AG04449 (cell line): ENCODE data around the gene TRERF1.

Experiments used
- CTCF ChIA-PET: fragments of 350-600 bp; formaldehyde crosslinking; extraction: SDS; loops from one replicate; lab custom pipeline; 2021; ENCODE audit warnings: antibody characterized with exemption; lab: Yijun Ruan, JAX
- POLR2A ChIA-PET: fragments of 400-600, 350-600 bp; formaldehyde crosslinking; extraction: SDS; loops from one replicate; lab custom pipeline; 2020; ENCODE audit warnings: antibody characterized with exemption, inconsistent platforms; lab: Yijun Ruan, JAX
- DNase-seq: peaks from one replicate; pipeline ENCODE4 v3.0.0-alpha.2; 2010; ENCODE audit warnings: low read depth, low spot score
- H3K4me3 ChIP-seq: 2 replicates; pipeline ENCODE4 v1.5.1; 2011; ENCODE audit warnings: low read depth, mild to moderate bottlenecking, control low read depth, low read length
- CTCF ChIP-seq: IDR thresholded peaks from one replicate; pipeline ENCODE4 v1.5.1; 2011; ENCODE audit warnings: mild to moderate bottlenecking, moderate library complexity, low read length, control low read depth, inconsistent platforms; ENCODE audit not compliant: insufficient read depth; ENCODE audit errors: missing control alignments

Gene TRERF1

GRCh38 chr6:42374018-42374669 is 77.6 kb downstream of the TRERF1 start:
- TF ChIP-seq CTCF: no peak
- no peak overlapping the region for H3K4me3 ChIP-seq
- POLR2A ChIA-PET: interaction anchor here (0.6 kb wide), 1 partner anchor 45 kb away, joined by 3 read pairs; no protein-coding TSS in a partner anchor
- DNase-seq: no peak
- CTCF ChIA-PET: interaction anchor here (0.9 to 1.9 kb wide), 4 partner anchors 7 to 174 kb away, joined by 3 to 5 read pairs (median 4); no protein-coding TSS in a partner anchor

GRCh38 chr6:42372699-42373098 is 79.0 kb downstream of the TRERF1 start:
- no peak for DNase-seq
- POLR2A ChIA-PET: no interaction called here
- no peak overlapping the region for H3K4me3 ChIP-seq
- no peak for TF ChIP-seq CTCF
- CTCF ChIA-PET: interaction anchor here (0.9 to 1.9 kb wide), 3 partner anchors 9 to 175 kb away, joined by 3 to 5 read pairs (median 3); no protein-coding TSS in a partner anchor

GRCh38 chr6:42370323-42370985 is 81.3 kb downstream of the TRERF1 start:
- POLR2A ChIA-PET: no interaction called here
- CTCF ChIA-PET: no interaction called here

GRCh38 chr6:42369568-42369967 is 82.2 kb downstream of the TRERF1 start:
- DNase-seq: no peak
- POLR2A ChIA-PET: no interaction called here
- CTCF ChIA-PET: no interaction called here
- H3K4me3 ChIP-seq: no peak overlapping the region
- TF ChIP-seq CTCF: no peak

More at GRCh38 chr6:42370323-42370985, 81.3 kb downstream of the TRERF1 start:
- DNase-seq: no peak
- TF ChIP-seq CTCF: no peak
- no peak overlapping the region for H3K4me3 ChIP-seq

GRCh38 chr6:42368181-42368580 is 83.5 kb downstream of the TRERF1 start:
- POLR2A ChIA-PET: no interaction called here
- no peak overlapping the region for H3K4me3 ChIP-seq
- no peak for DNase-seq
- CTCF ChIA-PET: interaction anchor here (1.1 to 1.2 kb wide), 2 partner anchors 9 to 22 kb away, joined by 3 read pairs; no protein-coding TSS in a partner anchor
- no peak for TF ChIP-seq CTCF

- no peak for DNase-seq
- ChIA-PET POLR2A (no interaction called here), CTCF (interaction anchor here (1.1 to 1.2 kb wide), 2 partner anchors 8 to 22 kb away, joined by 3 read pairs; no protein-coding TSS in a partner anchor)
- no peak overlapping the region for H3K4me3 ChIP-seq
- no peak for TF ChIP-seq CTCF
Measured at GRCh38 chr6:42367353-42368011, 84.2 kb downstream of the TRERF1 start.
